Ishikawa (cell line): ENCODE results near the gene FAM81B.

ENCODE experiments used
- CEBPB ChIP-seq: IDR thresholded peaks from 2 replicates; pipeline ENCODE4 v1.6.1; 2012
- CREB1 ChIP-seq: IDR thresholded peaks from 2 replicates; pipeline ENCODE4 v1.6.1; 2012; ENCODE audit warnings: low read depth
- EGR1 ChIP-seq: IDR thresholded peaks from 2 replicates; pipeline ENCODE4 v1.6.1; 2012
- EP300 ChIP-seq: IDR thresholded peaks from 2 replicates; pipeline ENCODE4 v1.6.1; 2012; ENCODE audit warnings: borderline replicate concordance
- FOXM1 ChIP-seq: IDR thresholded peaks from 2 replicates; pipeline ENCODE4 v1.6.1; 2012; ENCODE audit warnings: low read depth, borderline replicate concordance
- NFIC ChIP-seq: IDR thresholded peaks from 2 replicates; pipeline ENCODE4 v1.6.1; 2012
- RAD21 ChIP-seq: IDR thresholded peaks from 2 replicates; pipeline ENCODE4 v1.6.1; 2012; ENCODE audit warnings: low read depth
- REST ChIP-seq: IDR thresholded peaks from 2 replicates; pipeline ENCODE4 v1.6.1; 2012; ENCODE audit warnings: low read depth, mild to moderate bottlenecking
- TAF1 ChIP-seq: IDR thresholded peaks from 2 replicates; pipeline ENCODE4 v1.6.1; 2012; ENCODE audit warnings: low read depth, mild to moderate bottlenecking
- TCF12 ChIP-seq: IDR thresholded peaks from 2 replicates; pipeline ENCODE4 v1.6.1; 2012; ENCODE audit warnings: low read depth
- TEAD4 ChIP-seq: IDR thresholded peaks from 2 replicates; pipeline ENCODE4 v1.6.1; 2012
- YY1 ChIP-seq: IDR thresholded peaks from 2 replicates; pipeline ENCODE4 v1.6.1; 2012; ENCODE audit warnings: low read depth
- ZBTB7A ChIP-seq: IDR thresholded peaks from 2 replicates; pipeline ENCODE4 v1.6.1; 2012; ENCODE audit warnings: low read depth
- TF ChIP-seq, protein P1 (sequence below): IDR thresholded peaks from 2 replicates; pipeline ENCODE4 v1.6.1; 2012
- TF ChIP-seq, protein P2 (sequence below): IDR thresholded peaks from 2 replicates; pipeline ENCODE4 v1.6.1; 2012

FAM81B gene

DNA sequence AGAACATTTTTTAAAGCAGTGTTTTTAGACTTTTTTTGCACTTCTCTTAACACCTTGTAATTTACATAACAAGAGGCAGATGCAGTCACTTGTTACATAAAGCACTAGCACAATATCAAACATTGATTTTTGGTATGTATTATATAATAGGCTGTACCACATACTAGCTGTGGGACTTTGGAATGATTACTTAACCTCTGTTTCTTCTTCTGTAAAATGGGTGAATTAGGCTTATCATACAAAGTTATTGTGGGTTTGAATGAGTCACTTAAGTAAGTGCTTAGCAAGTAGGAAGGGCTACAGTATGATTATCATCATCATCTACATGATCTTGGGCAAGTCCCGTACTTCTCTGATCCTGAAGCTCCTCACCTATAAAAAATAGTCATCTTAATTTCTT is 2.1 kb downstream of the FAM81B start:
- TF ChIP-seq EP300 (no peak), TAF1 (no peak), CEBPB (no peak), EGR1 (no peak), RAD21 (no peak), FOXM1 (no peak), REST (no peak), ZBTB7A (no peak), NFIC (no peak), TCF12 (no peak), TEAD4 (no peak), CREB1 (no peak), YY1 (no peak)
- TF ChIP-seq, protein P1, sequence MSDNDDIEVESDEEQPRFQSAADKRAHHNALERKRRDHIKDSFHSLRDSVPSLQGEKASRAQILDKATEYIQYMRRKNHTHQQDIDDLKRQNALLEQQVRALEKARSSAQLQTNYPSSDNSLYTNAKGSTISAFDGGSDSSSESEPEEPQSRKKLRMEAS: no peak
- TF ChIP-seq, protein P2, sequence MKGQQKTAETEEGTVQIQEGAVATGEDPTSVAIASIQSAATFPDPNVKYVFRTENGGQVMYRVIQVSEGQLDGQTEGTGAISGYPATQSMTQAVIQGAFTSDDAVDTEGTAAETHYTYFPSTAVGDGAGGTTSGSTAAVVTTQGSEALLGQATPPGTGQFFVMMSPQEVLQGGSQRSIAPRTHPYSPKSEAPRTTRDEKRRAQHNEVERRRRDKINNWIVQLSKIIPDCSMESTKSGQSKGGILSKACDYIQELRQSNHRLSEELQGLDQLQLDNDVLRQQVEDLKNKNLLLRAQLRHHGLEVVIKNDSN: no peak

GRCh38 chr5:95398989-95399388 is 7.8 kb downstream of the FAM81B start:
- TF ChIP-seq, protein P2: no peak
- no peak for TF ChIP-seq ZBTB7A
- no peak for TF ChIP-seq NFIC
- TF ChIP-seq CREB1: no peak
- no peak for TF ChIP-seq REST
- no peak for TF ChIP-seq FOXM1
- no peak for TF ChIP-seq EP300
- no peak for TF ChIP-seq RAD21
- no peak for TF ChIP-seq TAF1
- TF ChIP-seq TEAD4: no peak
- TF ChIP-seq TCF12: no peak
- TF ChIP-seq, protein P1: no peak
- TF ChIP-seq CEBPB: no peak
- TF ChIP-seq EGR1: no peak
- no peak for TF ChIP-seq YY1

- TF ChIP-seq RAD21 (no peak), FOXM1 (no peak), TCF12 (no peak), YY1 (no peak), TEAD4 (no peak), EP300 (no peak), CEBPB (no peak), EGR1 (no peak)
- TF ChIP-seq, protein P2: no peak
- TF ChIP-seq, protein P1: no peak
Measured at GRCh38 chr5:95401626-95402025, 10.5 kb downstream of the FAM81B start.

GRCh38 chr5:95403996-95404395 is 12.8 kb downstream of the FAM81B start:
- TF ChIP-seq, protein P1: no peak
- no peak for TF ChIP-seq CEBPB
- TF ChIP-seq ZBTB7A: no peak
- TF ChIP-seq, protein P2: no peak
- TF ChIP-seq YY1: no peak
- TF ChIP-seq REST: no peak
- no peak for TF ChIP-seq TCF12
- no peak for TF ChIP-seq CREB1
- no peak for TF ChIP-seq EP300
- TF ChIP-seq RAD21: no peak
- TF ChIP-seq NFIC: no peak
- TF ChIP-seq FOXM1: no peak
- no peak for TF ChIP-seq TAF1
- no peak for TF ChIP-seq EGR1
- no peak for TF ChIP-seq TEAD4
